Nephron progenitor cell (in vitro differentiated cells): ENCODE data around the gene SORCS2.

ENCODE experiments used
- DNase-seq: peaks from one replicate; pipeline ENCODE4 v3.0.0; 2021
- H3K27ac Mint-ChIP-seq: 2 replicates; pipeline ENCODE4 v1.8.0; 2021; ENCODE audit warnings: mild to moderate bottlenecking, moderate library complexity, mixed read lengths
- H3K27me3 Mint-ChIP-seq: 2 replicates; pipeline ENCODE4 v1.8.0; 2021; ENCODE audit warnings: mild to moderate bottlenecking, low read depth, mixed read lengths; ENCODE audit not compliant: poor library complexity
- H3K36me3 Mint-ChIP-seq: 2 replicates; pipeline ENCODE4 v1.8.0; 2021; ENCODE audit warnings: low read depth, mixed read lengths
- H3K4me1 Mint-ChIP-seq: 2 replicates; pipeline ENCODE4 v1.8.0; 2021; ENCODE audit warnings: mixed read lengths
- H3K4me3 Mint-ChIP-seq: 2 replicates; pipeline ENCODE4 v1.8.0; 2021; ENCODE audit warnings: mild to moderate bottlenecking, moderate library complexity, mixed read lengths
- H3K9me3 Mint-ChIP-seq: 2 replicates; pipeline ENCODE4 v1.8.0; 2021; ENCODE audit warnings: mild to moderate bottlenecking, moderate library complexity, mixed read lengths
- TF ChIP-seq, protein P1 (sequence below): fragments of 200-600 bp; sonication (generic); IDR thresholded peaks from 2 replicates; pipeline ENCODE4 v1.5.0; 2021; ENCODE audit warnings: antibody characterized with exemption

The SORCS2 gene

DNA sequence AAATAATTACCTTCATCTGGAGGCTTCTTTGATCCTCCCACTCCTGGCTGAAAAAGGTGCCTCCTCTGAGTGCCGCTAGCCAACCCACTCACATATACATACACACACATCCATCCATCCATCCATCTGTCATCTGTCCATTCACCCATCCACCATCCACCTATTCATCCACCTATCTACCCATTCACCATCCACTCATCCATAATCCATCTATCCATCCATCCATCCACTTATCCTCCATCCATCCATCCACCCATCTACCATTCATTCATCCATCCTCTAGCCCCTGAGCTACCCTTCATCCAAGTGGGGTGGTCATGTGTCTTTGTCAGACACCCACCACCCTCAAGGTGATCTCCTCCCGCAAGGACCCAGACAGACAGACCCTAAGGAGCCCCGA lies 423.9 kb downstream of the SORCS2 start:
- Mint-ChIP-seq H3K27ac (no peak overlapping the region), H3K4me1 (peaks cover 23% of the 10 kb centered on the region), H3K36me3 (no peaks in the 10 kb centered on the region), H3K27me3 (peaks cover 6% of the 10 kb centered on the region), H3K4me3 (no peak overlapping the region), H3K9me3 (no peaks in the 10 kb centered on the region)
- TF ChIP-seq, protein P1, sequence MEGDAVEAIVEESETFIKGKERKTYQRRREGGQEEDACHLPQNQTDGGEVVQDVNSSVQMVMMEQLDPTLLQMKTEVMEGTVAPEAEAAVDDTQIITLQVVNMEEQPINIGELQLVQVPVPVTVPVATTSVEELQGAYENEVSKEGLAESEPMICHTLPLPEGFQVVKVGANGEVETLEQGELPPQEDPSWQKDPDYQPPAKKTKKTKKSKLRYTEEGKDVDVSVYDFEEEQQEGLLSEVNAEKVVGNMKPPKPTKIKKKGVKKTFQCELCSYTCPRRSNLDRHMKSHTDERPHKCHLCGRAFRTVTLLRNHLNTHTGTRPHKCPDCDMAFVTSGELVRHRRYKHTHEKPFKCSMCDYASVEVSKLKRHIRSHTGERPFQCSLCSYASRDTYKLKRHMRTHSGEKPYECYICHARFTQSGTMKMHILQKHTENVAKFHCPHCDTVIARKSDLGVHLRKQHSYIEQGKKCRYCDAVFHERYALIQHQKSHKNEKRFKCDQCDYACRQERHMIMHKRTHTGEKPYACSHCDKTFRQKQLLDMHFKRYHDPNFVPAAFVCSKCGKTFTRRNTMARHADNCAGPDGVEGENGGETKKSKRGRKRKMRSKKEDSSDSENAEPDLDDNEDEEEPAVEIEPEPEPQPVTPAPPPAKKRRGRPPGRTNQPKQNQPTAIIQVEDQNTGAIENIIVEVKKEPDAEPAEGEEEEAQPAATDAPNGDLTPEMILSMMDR = no peak
- no peak for DNase-seq

DNA sequence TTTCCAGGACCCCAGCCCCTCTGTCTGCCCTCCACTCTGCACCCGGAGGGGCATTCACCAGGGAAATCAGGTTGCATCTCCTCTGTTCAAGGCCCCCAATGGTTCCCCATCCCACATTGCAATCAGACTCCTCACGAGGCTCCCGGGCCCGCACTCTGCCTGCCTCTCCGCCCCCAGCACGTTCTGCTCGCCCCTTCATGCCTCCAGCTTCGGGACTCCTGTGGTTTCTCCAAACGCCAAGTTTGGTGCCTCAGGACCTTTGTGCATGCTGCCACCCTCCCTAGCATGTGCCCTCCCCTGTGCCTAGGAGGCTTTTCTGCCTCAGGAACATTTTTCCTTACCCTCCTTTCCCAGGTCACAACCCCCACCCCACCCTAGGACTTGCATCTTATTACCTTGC lies 426.0 kb downstream of the SORCS2 start:
- Mint-ChIP-seq H3K4me1 (peaks cover 22% of the 10 kb centered on the region), H3K9me3 (no peaks in the 10 kb centered on the region), H3K27ac (no peak overlapping the region), H3K36me3 (no peaks in the 10 kb centered on the region), H3K27me3 (peaks cover 10% of the 10 kb centered on the region), H3K4me3 (no peak overlapping the region)
- no peak for DNase-seq
- TF ChIP-seq, protein P1 = no peak

DNA sequence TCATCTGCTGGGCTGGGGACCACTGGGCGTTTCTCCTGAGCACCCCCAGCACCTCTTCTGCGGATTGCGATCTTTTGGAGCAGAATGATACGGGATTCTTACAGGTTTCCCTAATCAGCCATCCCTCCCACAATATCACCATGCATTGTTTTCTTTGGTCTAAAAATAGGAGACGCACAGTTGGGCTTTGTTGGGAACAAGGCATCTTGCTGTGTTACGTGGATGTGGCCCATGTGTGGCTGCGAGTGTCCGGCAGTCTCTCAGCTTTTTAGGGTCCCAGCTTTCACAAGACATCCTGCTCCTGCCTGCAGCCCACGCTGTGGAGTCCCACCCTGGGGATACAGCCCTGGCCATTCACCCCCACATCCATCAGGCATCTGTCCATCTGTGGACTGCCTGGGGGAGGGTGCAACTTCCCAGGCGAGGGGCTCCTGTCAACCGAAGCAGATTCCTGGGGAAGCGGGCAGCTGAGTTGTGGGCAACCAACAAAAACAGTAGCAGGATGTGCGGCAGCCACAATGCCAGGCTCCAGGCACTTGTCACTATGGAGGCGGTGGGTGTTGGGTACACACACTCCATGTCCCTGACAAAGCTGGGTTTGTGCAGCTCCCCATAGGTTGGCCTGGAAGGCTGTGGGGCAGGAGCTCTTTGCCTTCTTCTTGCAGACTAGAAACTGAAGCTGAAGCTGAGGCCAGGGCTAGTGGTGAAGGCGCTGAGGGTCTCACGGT lies 427.9 kb downstream of the SORCS2 start:
- no peak for DNase-seq
- H3K36me3 Mint-ChIP-seq = no peaks in the 10 kb centered on the region
- peaks cover 26% of the 10 kb centered on the region for H3K4me1 Mint-ChIP-seq
- peaks cover 11% of the 10 kb centered on the region for H3K27me3 Mint-ChIP-seq
- H3K27ac Mint-ChIP-seq = no peak overlapping the region
- H3K9me3 Mint-ChIP-seq = no peaks in the 10 kb centered on the region
- no peak overlapping the region for H3K4me3 Mint-ChIP-seq
- TF ChIP-seq, protein P1 = no peak

DNA sequence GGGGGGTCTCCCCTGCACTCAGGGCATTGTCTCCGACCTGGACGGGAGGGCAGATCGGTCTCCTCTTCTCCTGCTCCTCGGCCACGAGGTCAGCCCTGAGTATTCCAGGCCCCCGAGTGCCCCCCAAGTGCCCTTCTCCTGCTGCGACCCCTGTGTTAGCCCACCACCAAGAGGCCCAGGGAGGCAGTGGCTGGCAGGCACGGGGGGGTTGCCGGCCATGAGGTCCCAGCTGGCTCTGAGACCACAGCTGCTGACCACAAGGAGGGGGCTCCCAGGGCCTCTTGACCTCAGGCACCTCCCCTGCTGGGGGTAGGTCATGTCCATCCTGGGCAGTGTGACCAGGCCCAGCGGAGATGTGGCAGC lies 428.5 kb downstream of the SORCS2 start:
- DNase-seq = no peak
- peaks cover 26% of the 10 kb centered on the region for H3K4me1 Mint-ChIP-seq
- no peaks in the 10 kb centered on the region for H3K36me3 Mint-ChIP-seq
- H3K27ac Mint-ChIP-seq = no peak overlapping the region
- TF ChIP-seq, protein P1 = no peak
- H3K9me3 Mint-ChIP-seq = no peaks in the 10 kb centered on the region
- peaks cover 16% of the 10 kb centered on the region for H3K27me3 Mint-ChIP-seq
- no peak overlapping the region for H3K4me3 Mint-ChIP-seq

DNA sequence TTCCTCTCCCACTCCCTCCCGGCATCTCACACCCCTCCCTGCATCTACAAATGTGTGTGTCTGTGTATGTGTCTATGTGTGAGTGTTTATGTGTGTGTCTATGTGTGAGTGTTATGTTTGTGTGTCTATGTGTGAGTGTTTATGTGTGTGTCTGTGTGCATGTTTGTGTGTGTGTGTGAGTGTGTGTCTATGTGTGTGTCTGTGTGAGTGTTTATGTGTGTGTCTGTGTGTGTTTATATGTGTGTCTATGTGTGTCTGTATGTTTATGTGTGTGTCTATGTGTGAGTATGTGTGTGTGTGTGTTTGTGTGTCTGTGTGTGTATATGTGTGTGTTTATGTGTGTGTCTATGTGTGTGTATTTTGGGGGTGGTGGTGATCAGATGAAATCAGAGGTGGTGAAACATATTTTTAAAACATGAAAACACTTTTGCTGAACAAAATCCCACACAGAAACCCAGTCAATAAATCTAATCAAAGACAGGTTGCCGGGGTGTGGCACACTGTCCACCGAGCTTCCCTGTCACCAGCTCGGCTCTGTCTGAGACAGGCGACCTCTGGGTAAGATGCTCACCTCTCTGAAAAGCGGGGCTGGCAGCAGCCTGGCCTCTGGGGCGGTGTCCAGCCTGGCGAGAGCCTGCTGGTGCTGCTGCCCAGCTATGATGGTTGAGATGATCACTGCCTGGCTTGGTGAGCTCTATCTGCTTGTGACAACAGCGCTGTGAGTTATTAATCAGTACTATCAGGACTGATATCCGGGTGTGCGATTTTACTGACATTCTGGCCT lies 429.1 kb downstream of the SORCS2 start:
- TF ChIP-seq, protein P1 = no peak
- H3K9me3 Mint-ChIP-seq = no peaks in the 10 kb centered on the region
- H3K27me3 Mint-ChIP-seq = peaks cover 16% of the 10 kb centered on the region
- DNase-seq = no peak
- H3K36me3 Mint-ChIP-seq = no peaks in the 10 kb centered on the region
- peaks cover 26% of the 10 kb centered on the region for H3K4me1 Mint-ChIP-seq
- H3K4me3 Mint-ChIP-seq = no peak overlapping the region
- H3K27ac Mint-ChIP-seq = no peak overlapping the region

DNA sequence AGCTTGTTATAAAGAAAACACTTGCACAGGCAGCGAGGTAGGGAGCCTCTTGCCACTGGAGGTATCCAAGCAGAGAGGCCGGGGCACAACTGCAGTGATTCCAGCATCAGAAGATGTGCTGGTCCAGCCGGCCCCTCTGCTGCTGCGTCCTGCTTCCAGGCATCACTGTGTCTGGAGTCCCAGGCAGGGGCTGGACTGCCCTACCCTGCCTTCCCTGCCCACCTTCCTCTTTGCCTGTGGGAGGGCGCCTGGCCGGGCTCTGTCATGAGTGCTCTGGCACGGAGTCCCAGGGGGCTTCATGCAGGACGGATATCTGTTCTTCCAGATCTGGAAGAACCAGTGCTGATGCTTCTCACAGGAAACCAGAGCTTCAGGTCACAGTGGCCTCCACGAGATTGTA lies 430.0 kb downstream of the SORCS2 start:
- H3K27me3 Mint-ChIP-seq = peaks cover 16% of the 10 kb centered on the region
- H3K4me1 Mint-ChIP-seq = peaks cover 26% of the 10 kb centered on the region
- H3K36me3 Mint-ChIP-seq = no peaks in the 10 kb centered on the region
- no peak overlapping the region for H3K27ac Mint-ChIP-seq
- DNase-seq = no peak
- H3K9me3 Mint-ChIP-seq = no peaks in the 10 kb centered on the region
- no peak overlapping the region for H3K4me3 Mint-ChIP-seq
- TF ChIP-seq, protein P1 = no peak
